H1 (cell line): ENCODE measurements around the gene FAR1. TPM values are rescaled to one million over a fixed set of nuclear protein-coding genes. Genes with fewer than 3 reads are reported as not detected.

Experiments
- CTCF ChIA-PET: fragments of 300-600 bp; sonication (Branson Sonifier 250); formaldehyde crosslinking; loops from one replicate; lab custom pipeline; 2021; ENCODE audit not compliant: partially characterized antibody; lab: Charles Lee
- POLR2A ChIA-PET: fragments of 300-600 bp; sonication (Branson Sonifier 250); formaldehyde crosslinking; loops from one replicate; lab custom pipeline; 2021; ENCODE audit warnings: inconsistent platforms; ENCODE audit not compliant: partially characterized antibody; lab: Charles Lee
- DNase-seq, 2 experiments: peaks; one replicate each; pipeline versions ENCODE4 v3.0.0 to v3.0.0-alpha.2; 2010 to 2022; ENCODE audit warnings: low spot score in 2 of 2, low read depth in 1 of 2, mixed read lengths in 1 of 2
- FAIRE-seq: peaks from 2 replicates; lab custom pipeline; 2011; peaks lifted over from hg19 to GRCh38; lab: Jason Lieb, UNC
- H2AFZ ChIP-seq: 2 replicates; pipeline ENCODE4 v1.8.1; 2012; ENCODE audit warnings: low read length, inconsistent platforms
- H2AK5ac ChIP-seq: 2 replicates; pipeline ENCODE4 v1.6.1; 2013; ENCODE audit warnings: low read depth, low read length
- H2BK120ac ChIP-seq: replicated peaks from 2 replicates; pipeline ENCODE3; 2013; ENCODE audit warnings: low read depth, low read length, inconsistent platforms
- H2BK12ac ChIP-seq: 2 replicates; pipeline ENCODE4 v1.6.1; 2013; ENCODE audit warnings: low read depth, low read length
- H2BK15ac ChIP-seq: 2 replicates; pipeline ENCODE4 v1.6.1; 2013; ENCODE audit warnings: low read length
- H2BK20ac ChIP-seq: 2 replicates; pipeline ENCODE4 v1.6.1; 2013; ENCODE audit warnings: low read length
- H2BK5ac ChIP-seq: 2 replicates; pipeline ENCODE4 v1.6.1; 2013; ENCODE audit warnings: low read depth, low read length
- H3K14ac ChIP-seq: 2 replicates; pipeline ENCODE4 v1.6.1; 2013; ENCODE audit warnings: inconsistent platforms; ENCODE audit not compliant: insufficient read length
- H3K18ac ChIP-seq: 2 replicates; pipeline ENCODE4 v1.6.1; 2013; ENCODE audit warnings: low read length; ENCODE audit errors: extremely low read depth
- H3K23ac ChIP-seq: 2 replicates; pipeline ENCODE4 v1.6.1; 2013; ENCODE audit warnings: inconsistent platforms; ENCODE audit not compliant: insufficient read length
- H3K23me2 ChIP-seq: 2 replicates; pipeline ENCODE4 v1.6.1; 2013; ENCODE audit warnings: low read depth, low read length
- H3K27ac ChIP-seq: 2 replicates; pipeline ENCODE4 v1.6.1; 2011; ENCODE audit warnings: low read depth, low read length, inconsistent platforms
- H3K27me3 ChIP-seq, 4 experiments: replicated peaks in 1 of 4; 1 replicate in 1 of 4; 2 replicates in 3 of 4; pipeline versions ENCODE4 v1.6.1 to v1.8.1; 2011 to 2013; ENCODE audit warnings: low read length in 3 of 4, mild to moderate bottlenecking in 3 of 4, inconsistent platforms in 2 of 4, mixed read lengths in 2 of 4, moderate library complexity in 1 of 4; ENCODE audit not compliant: control insufficient read depth in 3 of 4, insufficient read depth in 3 of 4; ENCODE audit errors: extremely low read depth in 1 of 4
- H3K36me3 ChIP-seq, 4 experiments: 2 replicates each; pipeline versions ENCODE4 v1.6.1 to v1.8.1; 2011 to 2013; ENCODE audit warnings: mild to moderate bottlenecking in 4 of 4, low read length in 3 of 4, moderate library complexity in 2 of 4, control low read depth in 1 of 4, inconsistent platforms in 1 of 4; ENCODE audit not compliant: insufficient read depth in 4 of 4, control insufficient read depth in 2 of 4
- H3K4ac ChIP-seq: replicated peaks from 2 replicates; pipeline ENCODE3; 2013; ENCODE audit warnings: low read length, low read depth, mixed read lengths, inconsistent platforms; ENCODE audit not compliant: insufficient read length
- H3K4me1 ChIP-seq, 4 experiments: replicated peaks in 1 of 4; 1 replicate in 1 of 4; 2 replicates in 3 of 4; pipeline versions ENCODE4 v1.6.1 to v1.8.1; 2011 to 2013; ENCODE audit warnings: low read length in 3 of 4, inconsistent platforms in 2 of 4, mixed read lengths in 1 of 4; ENCODE audit not compliant: insufficient read depth in 4 of 4, control insufficient read depth in 3 of 4
- H3K4me2 ChIP-seq, 2 experiments: 2 replicates each; pipeline versions ENCODE4 v1.6.1 to v1.8.1; 2011 to 2013; ENCODE audit warnings: low read depth in 2 of 2, low read length in 2 of 2, control low read depth in 1 of 2, inconsistent platforms in 1 of 2, mild to moderate bottlenecking in 1 of 2; ENCODE audit not compliant: insufficient read depth in 1 of 2
- H3K4me3 ChIP-seq, 4 experiments: fragments of 200-600, 300-600 bp in 1 of 4; sonication (generic), shearing (Covaris generic), sonication (Bioruptor Twin) in 1 of 4; 2 replicates each; pipeline versions ENCODE4 v1.5.1 to v1.8.1; 2011 to 2016; ENCODE audit warnings: low read length in 4 of 4, low read depth in 3 of 4, control low read depth in 2 of 4, inconsistent platforms in 2 of 4, mild to moderate bottlenecking in 2 of 4, mixed read lengths in 1 of 4, moderate library complexity in 1 of 4; ENCODE audit not compliant: insufficient read depth in 2 of 4; ENCODE audit errors: extremely low read depth in 1 of 4
- H3K56ac ChIP-seq: replicated peaks from 2 replicates; pipeline ENCODE3; 2013; ENCODE audit warnings: low read depth, mild to moderate bottlenecking, mixed read lengths, low read length, inconsistent platforms; ENCODE audit not compliant: insufficient read length
- H3K79me1 ChIP-seq: 2 replicates; pipeline ENCODE4 v1.6.1; 2013; ENCODE audit warnings: low read depth, low read length, control low read depth
- H3K79me2 ChIP-seq, 2 experiments: 2 replicates each; pipeline versions ENCODE4 v1.6.1 to v1.8.1; 2012 to 2013; ENCODE audit warnings: low read length in 2 of 2, mild to moderate bottlenecking in 2 of 2, inconsistent platforms in 1 of 2; ENCODE audit not compliant: insufficient read depth in 2 of 2, control insufficient read depth in 1 of 2
- H3K9ac ChIP-seq, 4 experiments: replicated peaks in 1 of 4; 1 replicate in 1 of 4; 2 replicates in 3 of 4; pipeline versions ENCODE4 v1.6.1 to v1.8.1; 2011 to 2013; ENCODE audit warnings: low read depth in 3 of 4, low read length in 3 of 4, control low read depth in 2 of 4, mild to moderate bottlenecking in 2 of 4, moderate library complexity in 2 of 4, inconsistent platforms in 1 of 4; ENCODE audit errors: extremely low read depth in 1 of 4
- H3K9me3 ChIP-seq, 2 experiments: 2 replicates each; pipeline versions ENCODE4 v1.6.1 to v1.8.1; 2012 to 2013; ENCODE audit warnings: mild to moderate bottlenecking in 2 of 2, moderate library complexity in 2 of 2, control low read depth in 1 of 2, inconsistent platforms in 1 of 2, low read depth in 1 of 2, low read length in 1 of 2, mixed read lengths in 1 of 2; ENCODE audit not compliant: insufficient read depth in 2 of 2
- H4K20me1 ChIP-seq, 2 experiments: replicated peaks in 1 of 2; 2 replicates each; pipeline versions ENCODE3 to v1.8.1; 2011 to 2013; ENCODE audit warnings: inconsistent platforms in 2 of 2, low read length in 2 of 2, mild to moderate bottlenecking in 1 of 2; ENCODE audit not compliant: insufficient read depth in 2 of 2, control insufficient read depth in 1 of 2
- H4K5ac ChIP-seq: 2 replicates; pipeline ENCODE4 v1.6.1; 2013; ENCODE audit warnings: low read length, low read depth, mixed read lengths, inconsistent platforms; ENCODE audit not compliant: insufficient read length
- H4K8ac ChIP-seq: 2 replicates; pipeline ENCODE4 v1.8.0; 2013; ENCODE audit warnings: mild to moderate bottlenecking, moderate library complexity, low read length, inconsistent platforms; ENCODE audit not compliant: insufficient read depth; ENCODE audit errors: extremely low read depth
- H4K91ac ChIP-seq: replicated peaks from 2 replicates; pipeline ENCODE3; 2013; ENCODE audit warnings: low read length, mixed read lengths, inconsistent platforms; ENCODE audit not compliant: insufficient read length
- BACH1 ChIP-seq: IDR thresholded peaks from 2 replicates; pipeline ENCODE4 v1.6.1; 2012; ENCODE audit warnings: low read length, improper control_type of control experiment
- CBX8 ChIP-seq: fragments of 300-800, 300-1000 bp; sonication (generic); IDR thresholded peaks from 2 replicates; pipeline ENCODE4 v1.7.1; 2016; ENCODE audit warnings: low read depth, low read length, borderline replicate concordance
- CTBP2 ChIP-seq: IDR thresholded peaks from 2 replicates; pipeline ENCODE4 v1.7.0; 2011; ENCODE audit warnings: borderline replicate concordance, mild to moderate bottlenecking, moderate library complexity, mixed read lengths, low read length; ENCODE audit not compliant: insufficient read depth, insufficient read length
- FOSL1 ChIP-seq: IDR thresholded peaks from 2 replicates; pipeline ENCODE4 v1.6.1; 2011; ENCODE audit warnings: mild to moderate bottlenecking, low read depth, low read length, moderate library complexity; ENCODE audit not compliant: insufficient read depth
- HDAC2 ChIP-seq, 2 experiments: fragments of 300-600 bp in 1 of 2; sonication (generic) in 1 of 2; IDR thresholded peaks; 2 replicates each; pipeline ENCODE4 v1.6.1; 2011 to 2012; ENCODE audit warnings: low read depth in 2 of 2, low read length in 2 of 2, mild to moderate bottlenecking in 2 of 2, moderate library complexity in 2 of 2, borderline replicate concordance in 1 of 2, inconsistent platforms in 1 of 2
- KDM5A ChIP-seq: fragments of 200-600 bp; IDR thresholded peaks from 2 replicates; pipeline ENCODE4 v1.7.1; 2012; ENCODE audit warnings: mild to moderate bottlenecking, low read length, inconsistent platforms, mixed read lengths
- NANOG ChIP-seq: IDR thresholded peaks from 2 replicates; pipeline ENCODE4 v1.6.1; 2011; ENCODE audit warnings: low read length, low read depth, mild to moderate bottlenecking, inconsistent platforms; ENCODE audit not compliant: insufficient read depth, poor library complexity, severe bottlenecking
- RXRA ChIP-seq: IDR thresholded peaks from 2 replicates; pipeline ENCODE4 v1.6.1; 2011; ENCODE audit warnings: low read depth, mild to moderate bottlenecking, low read length, moderate library complexity; ENCODE audit not compliant: insufficient read depth
- SIRT6 ChIP-seq: IDR thresholded peaks from one replicate; pipeline ENCODE4 v1.7.1; 2012; ENCODE audit warnings: low read length, inconsistent platforms
- TAF1 ChIP-seq: IDR thresholded peaks from 2 replicates; pipeline ENCODE4 v1.6.1; 2011; ENCODE audit warnings: mild to moderate bottlenecking, low read depth, low read length
- WGBS, 2 experiments: shearing (Covaris generic) in 1 of 2; methylation state at CpG; one replicate each; pipeline versions ENCODE4 v1.1.6 to v1.1.7; 2013 to 2015; ENCODE audit warnings: low lambda C conversion rate in 2 of 2, mixed read lengths in 2 of 2, inconsistent platforms in 1 of 2, low coverage in 1 of 2, missing lambda C conversion rate in 1 of 2; ENCODE audit not compliant: insufficient replicate concordance in 2 of 2, insufficient coverage in 1 of 2, insufficient read length in 1 of 2; ENCODE audit errors: extremely low coverage in 1 of 2, missing lambda C conversion rate in 1 of 2; 5-methylcytosine and 5-hydroxymethylcytosine counted together
- polyA plus RNA-seq, 7 experiments: library from polyadenylated mRNA; depleted of rRNA in 3 of 7; stranded (reverse) in 5 of 7; unstranded in 2 of 7; fragments of >200 nt in 5 of 7; fragments of 200-250 nt in 2 of 7; gene quantifications; 1 replicate in 5 of 7; 2 replicates in 1 of 7; 4 replicates in 1 of 7; pipeline versions ENCODE4 v1.2.1 to v1.2.3, GENCODE V29; 2011 to 2013; ENCODE audit warnings: missing spikeins in 2 of 7, mixed read lengths in 2 of 7
- total RNA-seq: library from RNA; stranded (reverse); fragmentation: NEBNext Ultra II Directional; extraction: Animal tissue kit (Norgen Biotek cat#: 25700); gene quantifications from 2 replicates; pipeline ENCODE4 v1.2.1, GENCODE V29; 2021
- TF ChIP-seq, protein P1 (sequence below): IDR thresholded peaks from 2 replicates; pipeline ENCODE4 v1.6.1; 2012; ENCODE audit warnings: inconsistent platforms
- TF ChIP-seq, protein P2 (sequence below): IDR thresholded peaks from 2 replicates; pipeline ENCODE4 v1.6.1; 2011; ENCODE audit warnings: low read length, improper control_type of control experiment

The FAR1 gene
- total and polyA plus RNA-seq, 2 of the 8 experiments (the other 6 are each of a cell fraction or from before 2014, with no cell fraction given) = 29.7 to 68.5 TPM

DNA sequence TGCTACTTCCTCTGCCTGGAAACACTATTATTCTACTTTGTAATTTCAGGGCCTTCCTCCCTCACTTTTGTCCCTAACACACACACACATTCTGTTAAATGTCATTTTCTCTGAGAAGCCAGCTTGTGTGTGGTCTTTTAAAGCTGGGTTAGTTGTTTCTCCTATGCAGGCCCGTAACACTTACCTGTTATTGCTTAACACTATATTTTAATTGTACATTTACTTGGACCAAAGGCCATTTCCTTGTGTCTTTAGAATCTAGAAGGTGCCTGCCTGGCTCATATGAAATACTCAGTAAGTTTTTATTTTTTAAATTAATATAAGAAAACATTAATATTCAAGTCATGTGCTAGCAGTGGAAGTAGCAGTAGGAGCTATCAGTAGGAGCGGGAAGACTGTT is 30.6 kb downstream of the FAR1 start:
- FAIRE-seq = no peak
- no peak overlapping the region for H3K4ac ChIP-seq
- no peak for TF ChIP-seq HDAC2 (IDR thresholded peaks at IDR 0.05; ENCODE audit: borderline replicate concordance in 1 of 2, low read depth in 2 of 2, low read length in 2 of 2)
- TF ChIP-seq CBX8 = no peak
- TF ChIP-seq KDM5A = no peak
- no peak for TF ChIP-seq SIRT6
- no peak for TF ChIP-seq FOSL1
- TF ChIP-seq CTBP2 = no peak
- TF ChIP-seq, protein P1, sequence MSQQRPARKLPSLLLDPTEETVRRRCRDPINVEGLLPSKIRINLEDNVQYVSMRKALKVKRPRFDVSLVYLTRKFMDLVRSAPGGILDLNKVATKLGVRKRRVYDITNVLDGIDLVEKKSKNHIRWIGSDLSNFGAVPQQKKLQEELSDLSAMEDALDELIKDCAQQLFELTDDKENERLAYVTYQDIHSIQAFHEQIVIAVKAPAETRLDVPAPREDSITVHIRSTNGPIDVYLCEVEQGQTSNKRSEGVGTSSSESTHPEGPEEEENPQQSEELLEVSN = no peak
- no peak for TF ChIP-seq BACH1
- no peak for TF ChIP-seq NANOG
- TF ChIP-seq RXRA = no peak
- TF ChIP-seq, protein P2, sequence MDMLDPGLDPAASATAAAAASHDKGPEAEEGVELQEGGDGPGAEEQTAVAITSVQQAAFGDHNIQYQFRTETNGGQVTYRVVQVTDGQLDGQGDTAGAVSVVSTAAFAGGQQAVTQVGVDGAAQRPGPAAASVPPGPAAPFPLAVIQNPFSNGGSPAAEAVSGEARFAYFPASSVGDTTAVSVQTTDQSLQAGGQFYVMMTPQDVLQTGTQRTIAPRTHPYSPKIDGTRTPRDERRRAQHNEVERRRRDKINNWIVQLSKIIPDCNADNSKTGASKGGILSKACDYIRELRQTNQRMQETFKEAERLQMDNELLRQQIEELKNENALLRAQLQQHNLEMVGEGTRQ = no peak
- TF ChIP-seq TAF1 = no peak
- TF ChIP-seq, all 59 proteins: peak for 0
- H3K27me3 ChIP-seq = no peaks in the 10 kb centered on the region
- H3K79me2 ChIP-seq = peaks cover 0 to 15% of the 10 kb centered on the region in 2 experiments; a peak in 2 of 4 replicates
- no peak overlapping the region for H2BK15ac ChIP-seq
- H3K23me2 ChIP-seq = no peaks in the 10 kb centered on the region
- no peak overlapping the region for H4K91ac ChIP-seq
- H3K4me3 ChIP-seq = no peak overlapping the region
- no peak overlapping the region for H4K8ac ChIP-seq
- H3K36me3 ChIP-seq = peaks cover 0 to 32% (median 8%) of the 10 kb centered on the region in 4 experiments; a peak in 4 of 8 replicates
- WGBS, 2 experiments = 85% methylated on average over 2 of the region's 2 CpGs; no CpG with 5 or more reads in 1 of the 2 experiments
- H2BK12ac ChIP-seq = no peak overlapping the region
- ChIA-PET POLR2A (interaction anchor here (0.6 kb wide), 1 partner anchor 1017 kb away, joined by 3 read pairs; no protein-coding TSS in a partner anchor), CTCF (interaction anchor here (0.6 to 0.7 kb wide), 2 partner anchors 174 to 365 kb away, joined by 3 read pairs; no protein-coding TSS in a partner anchor)
- no peak for DNase-seq
- H2BK5ac ChIP-seq = no peak overlapping the region
- no peak overlapping the region for H2BK120ac ChIP-seq
- H3K4me2 ChIP-seq = no peak overlapping the region
- H3K9me3 ChIP-seq = no peaks in the 10 kb centered on the region
- no peak overlapping the region for H3K27ac ChIP-seq
- H3K9ac ChIP-seq = no peak overlapping the region
- no peak overlapping the region for H2BK20ac ChIP-seq
- H4K5ac ChIP-seq = no peak overlapping the region
- H4K20me1 ChIP-seq = no peaks in the 10 kb centered on the region
- H3K56ac ChIP-seq = no peak overlapping the region
- no peak overlapping the region for H3K14ac ChIP-seq
- H3K79me1 ChIP-seq = no peaks in the 10 kb centered on the region
- H3K18ac ChIP-seq = no peak overlapping the region
- H2AFZ ChIP-seq = no peak overlapping the region
- no peaks in the 10 kb centered on the region for H3K4me1 ChIP-seq
- no peak overlapping the region for H3K23ac ChIP-seq
- H2AK5ac ChIP-seq = no peak overlapping the region
